NK-92 (cell line): ENCODE data around the gene GPR155.
"Not testable (repeated sequence)": the region's sequence is repeated elsewhere in the genome, so short reads cannot be mapped to it uniquely, and the experiment has no call there.

Experiments
- DNase-seq: peaks from one replicate; lab custom pipeline; 2025; ENCODE audit not compliant: unreplicated experiment; lab: John Stamatoyannopoulos, UW

The GPR155 gene

DNA sequence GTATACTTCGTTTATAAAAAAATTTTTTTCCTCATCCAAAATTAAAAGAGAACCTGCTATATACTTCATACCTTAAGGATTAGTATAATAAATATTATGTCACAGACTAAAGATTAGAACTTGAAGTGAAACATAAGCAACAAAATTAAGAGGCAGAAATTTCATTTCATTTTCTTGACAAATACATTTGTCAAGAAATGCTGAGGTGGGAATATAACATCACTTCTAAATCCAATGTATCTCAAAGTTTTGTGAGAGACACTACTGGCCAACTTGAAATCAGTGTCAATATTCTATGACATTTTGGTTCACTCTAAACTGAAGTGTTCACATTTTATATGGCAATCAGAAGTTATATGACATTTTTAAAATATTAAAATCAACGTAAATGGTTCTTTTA, 47.5 kb downstream of the GPR155 start:
- DNase-seq = no peak

DNA sequence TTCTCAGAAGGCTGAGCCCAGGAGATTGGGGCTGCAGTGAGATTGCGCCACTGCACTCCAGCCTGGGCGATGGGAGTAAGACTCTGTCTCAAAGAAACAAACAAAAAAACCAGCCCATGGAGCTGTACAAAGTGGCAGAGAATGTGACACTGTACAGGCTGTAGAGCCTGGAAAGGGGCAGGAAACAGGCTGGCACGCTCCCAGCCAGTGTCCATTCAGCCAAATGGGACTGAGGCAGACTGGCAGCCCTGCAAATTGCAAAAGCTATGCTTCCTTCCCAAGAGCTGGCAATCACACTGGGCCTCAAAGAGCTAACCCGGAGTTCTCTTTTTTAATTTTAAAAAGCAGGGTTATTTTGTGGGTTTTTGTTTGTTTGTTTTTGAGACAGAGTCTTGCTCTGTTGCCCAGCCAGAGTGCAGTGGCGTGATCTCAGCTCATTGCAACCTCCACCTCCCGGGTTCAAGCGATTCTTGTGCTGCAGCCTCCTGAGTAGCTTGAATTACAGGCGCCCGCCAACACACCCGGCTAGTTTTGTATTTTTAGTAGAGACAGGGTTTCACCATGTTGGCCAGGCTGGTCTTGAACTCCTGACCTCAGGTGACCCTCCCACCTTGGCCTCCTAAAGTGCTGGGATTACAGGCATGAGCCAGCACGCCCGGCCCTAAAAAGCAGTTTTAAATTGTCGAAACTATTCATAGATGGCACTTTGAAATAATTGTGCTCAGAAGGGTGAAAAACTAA, 48.5 kb downstream of the GPR155 start:
- no peak for DNase-seq

GRCh38 chr2:174436351-174436750, 50.5 kb downstream of the GPR155 start:
- no peak for DNase-seq

DNA sequence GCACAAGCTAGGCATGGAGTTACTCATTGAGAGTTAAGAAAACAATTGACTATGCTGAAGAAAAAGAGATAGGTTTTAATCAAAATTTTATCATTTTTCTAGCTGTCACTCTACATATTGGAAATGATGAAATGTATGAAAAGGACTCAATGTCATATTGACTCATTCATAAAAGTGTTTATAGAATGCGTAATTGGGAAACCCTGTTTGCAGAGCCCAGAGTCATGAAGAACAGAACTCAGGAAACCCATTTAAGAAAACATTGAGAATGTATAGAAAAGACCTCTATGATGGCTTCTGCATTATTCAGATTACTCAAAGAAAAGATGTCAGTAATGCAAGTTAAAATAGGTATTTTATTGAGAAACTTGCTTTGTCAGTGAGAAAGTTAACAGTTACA, 54.9 kb downstream of the GPR155 start:
- DNase-seq = no peak

DNA sequence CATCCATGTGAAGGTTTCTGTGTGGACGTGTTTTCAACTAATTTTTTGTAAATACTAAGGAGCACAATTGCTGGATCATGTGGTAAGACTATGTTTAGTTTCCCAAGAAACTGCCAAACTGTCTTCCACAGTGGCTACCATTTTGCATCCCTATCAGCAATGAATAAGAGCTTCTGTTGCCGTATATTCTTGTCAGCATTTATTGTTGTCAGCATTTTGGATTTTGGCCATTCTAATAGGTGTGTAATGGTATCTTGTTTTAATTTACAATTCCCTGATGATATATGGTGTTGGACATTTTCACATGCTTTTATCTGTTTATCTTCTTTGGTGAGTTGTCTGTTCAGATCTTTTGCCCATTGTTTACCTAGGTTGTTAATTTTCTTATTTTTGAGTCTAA, 56.8 kb downstream of the GPR155 start:
- DNase-seq = no peak

GRCh38 chr2:174428214-174428613, 58.6 kb downstream of the GPR155 start:
- no peak for DNase-seq

- DNase-seq = no peak
Measured at GRCh38 chr2:174412256-174412655, 74.6 kb downstream of the GPR155 start.

- DNase-seq = not testable (repeated sequence)
Measured at GRCh38 chr2:174410039-174410438, 76.8 kb downstream of the GPR155 start.

GRCh38 chr2:174403628-174404027, 83.2 kb downstream of the GPR155 start:
- DNase-seq = no peak

DNA sequence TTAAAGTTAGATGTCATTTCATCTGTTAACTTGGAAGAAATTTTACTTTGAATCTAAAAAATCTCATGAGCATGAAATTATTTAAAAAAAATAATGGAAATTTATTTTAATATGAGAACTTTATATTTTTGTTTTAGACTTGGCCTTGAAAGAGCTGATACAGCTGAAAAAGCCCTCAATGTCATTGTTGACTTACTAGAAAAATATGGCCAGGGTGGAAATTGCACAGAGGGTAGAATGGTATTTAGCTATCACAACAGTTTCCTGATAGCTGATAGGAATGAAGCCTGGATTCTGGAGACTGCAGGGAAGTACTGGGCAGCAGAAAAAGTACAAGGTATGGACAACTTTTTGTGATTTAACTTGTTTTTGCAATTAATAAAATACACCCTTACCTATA, 86.0 kb downstream of the GPR155 start:
- DNase-seq = no peak

- no peak for DNase-seq
Measured at GRCh38 chr2:174399171-174399570, 87.7 kb downstream of the GPR155 start.

DNA sequence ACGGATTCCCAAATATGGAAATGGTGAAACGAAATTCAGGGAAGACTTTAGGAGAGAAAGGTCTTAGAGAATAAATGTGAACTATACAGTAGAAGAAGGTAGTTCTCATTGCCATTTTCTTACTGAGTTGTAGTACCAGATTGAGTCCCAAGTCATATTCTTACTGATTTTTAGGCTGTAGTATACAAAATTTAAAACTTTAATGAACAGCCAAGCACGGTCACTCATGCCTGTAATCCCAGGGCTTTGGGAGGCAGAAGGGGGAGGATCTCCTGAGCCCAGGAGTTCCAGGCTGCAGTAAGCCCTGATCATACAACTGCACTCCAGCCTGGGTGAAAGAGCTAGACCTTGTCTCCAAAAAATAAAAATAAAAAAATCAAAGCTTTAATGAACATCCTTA, 89.1 kb downstream of the GPR155 start:
- DNase-seq = no peak

GRCh38 chr2:174395969-174396630, 90.7 kb downstream of the GPR155 start:
- DNase-seq = no peak

- DNase-seq = no peak
Measured at GRCh38 chr2:174395284-174395968, 91.4 kb downstream of the GPR155 start, which contains the start of gene SCRN3. SCRN3 (plus strand) TSS chr2:174395730; CDS start chr2:174398284, 2,554 bp downstream.

DNA sequence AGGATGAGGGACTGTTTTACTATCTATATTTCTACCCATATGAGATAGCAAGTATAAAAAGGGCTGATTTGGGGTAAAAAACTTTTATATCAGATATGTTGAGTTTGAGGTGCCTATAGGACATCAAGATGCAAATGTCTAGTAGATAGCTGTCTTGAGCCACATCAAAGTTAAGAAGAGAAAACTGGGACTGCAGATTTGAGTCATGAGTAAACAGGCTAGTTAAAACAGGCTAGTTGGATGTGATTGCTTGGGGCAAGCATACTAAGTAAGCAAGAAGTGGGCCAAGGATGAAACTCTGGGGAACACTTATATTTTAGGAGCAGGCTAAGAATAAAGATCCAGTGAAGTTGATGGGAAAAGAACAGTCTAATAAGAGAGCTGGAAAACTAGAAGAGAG, 94.1 kb downstream of the GPR155 start:
- no peak for DNase-seq

GRCh38 chr2:174390303-174390702, 96.5 kb downstream of the GPR155 start:
- DNase-seq = not testable (repeated sequence)

GRCh38 chr2:174389542-174389941, 97.3 kb downstream of the GPR155 start:
- DNase-seq = no peak

- DNase-seq = not testable (repeated sequence)
Measured at GRCh38 chr2:174388706-174389105, 98.1 kb downstream of the GPR155 start.

DNA sequence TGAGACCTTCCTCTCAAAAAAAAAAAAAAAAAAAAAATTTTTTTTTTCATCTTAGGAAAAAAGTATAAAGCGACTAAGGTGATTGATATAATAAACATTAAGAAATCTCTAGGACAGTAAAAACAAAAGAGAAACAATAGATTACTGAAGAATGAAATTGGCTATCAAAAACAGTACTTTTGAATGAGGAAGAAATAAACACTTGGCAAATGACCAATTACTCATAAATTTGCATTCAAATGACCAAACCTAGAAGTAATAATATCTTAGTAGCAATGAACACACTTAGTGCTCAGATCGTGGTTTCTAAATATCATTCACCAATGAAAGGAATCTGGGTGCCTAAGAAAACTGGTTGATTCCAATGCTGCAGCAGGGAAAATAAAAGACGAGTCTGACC, 101.6 kb downstream of the GPR155 start:
- DNase-seq = no peak

DNA sequence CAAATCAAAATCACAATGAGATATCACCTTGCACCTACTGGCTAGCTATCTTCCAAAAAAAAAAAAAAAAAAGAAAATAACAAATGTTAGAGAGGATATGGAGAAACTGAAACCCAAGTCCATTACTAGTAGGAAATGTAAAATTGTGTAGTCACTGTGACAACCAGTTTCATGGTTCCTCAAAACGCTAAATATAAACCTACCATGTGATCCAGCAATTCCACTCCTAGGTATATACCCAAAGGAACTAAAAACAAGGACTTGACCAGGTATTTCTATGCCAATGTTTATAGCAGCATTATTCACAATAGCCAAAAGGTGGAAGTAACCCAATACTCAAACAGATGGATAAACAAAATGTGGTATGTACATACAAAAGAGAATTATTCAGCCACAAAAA, 103.0 kb downstream of the GPR155 start:
- no peak for DNase-seq
